ENCODE data around the gene POTEB3. TPM values are rescaled to one million over a fixed set of nuclear protein-coding genes. Genes with fewer than 3 reads are reported as not detected.
"Not testable (repeated sequence)": the region's sequence is repeated elsewhere in the genome, so short reads cannot be mapped to it uniquely, and the experiment has no call there.

The POTEB3 gene
- polyA plus RNA-seq (ENCODE audit: insufficient read length in 10 of 10) = not detected
- long read RNA-seq, donor 1 = 0 reads
- long read RNA-seq, donor 2 = 0 reads
- long read RNA-seq, donor 3 = 0 reads
- long read RNA-seq, donor 4 = 0 reads
- long read RNA-seq, donor 5 = 0 reads
- long read RNA-seq, donor 6 = 0 reads
- long read RNA-seq, donor 7 = 0 reads
- long read RNA-seq, donor 8 = 0 reads
- long read RNA-seq, donor 9 = 0 reads

DNA sequence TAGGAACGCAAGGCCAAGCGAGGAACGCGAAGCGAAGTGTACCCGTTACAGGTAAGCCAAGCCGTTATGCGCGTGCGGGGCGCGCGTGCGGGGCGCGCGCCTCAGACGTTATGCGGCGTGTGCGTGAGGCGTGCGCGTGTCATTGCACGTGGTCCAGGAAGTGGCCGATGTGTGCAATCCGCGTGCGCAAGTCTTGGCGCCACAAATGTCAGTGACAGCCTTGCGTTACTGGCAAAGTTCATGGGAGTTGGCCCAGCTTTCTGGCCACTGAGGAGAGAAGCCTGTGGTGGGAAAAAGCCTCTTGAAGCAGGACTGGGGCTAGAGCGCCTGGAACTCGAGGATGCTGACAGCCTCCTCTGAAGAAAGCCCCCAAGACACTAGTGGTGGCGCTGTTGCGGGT lies at the start of gene POTEB3:
TSS of gene POTEB3 (minus strand) at position 101 of the 400 bp plus-strand sequence. CDS start 488 bp downstream, outside the sequence.
- not testable (repeated sequence) for DNase-seq

DNA sequence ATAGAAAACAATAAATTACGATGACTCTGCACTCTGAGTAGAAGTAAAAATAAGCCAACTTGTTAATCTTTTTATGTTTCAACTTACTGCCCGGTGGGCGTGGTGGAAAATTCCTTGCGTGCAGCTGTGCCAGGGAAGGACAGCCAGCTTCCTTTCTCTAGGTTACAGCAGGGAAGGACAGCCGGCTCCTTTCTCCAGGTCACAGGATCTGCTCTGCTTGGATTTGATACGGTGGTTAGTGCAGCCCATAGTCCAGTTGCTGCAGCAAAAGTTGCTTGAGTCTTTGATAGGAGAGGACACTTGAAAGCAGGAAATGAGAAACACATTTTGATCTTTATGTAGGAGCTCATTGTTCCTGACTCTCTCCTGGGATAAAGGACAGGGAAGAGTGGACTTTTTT lies 13.4 kb upstream of the POTEB3 start:
- DNase-seq = not testable (repeated sequence)

DNA sequence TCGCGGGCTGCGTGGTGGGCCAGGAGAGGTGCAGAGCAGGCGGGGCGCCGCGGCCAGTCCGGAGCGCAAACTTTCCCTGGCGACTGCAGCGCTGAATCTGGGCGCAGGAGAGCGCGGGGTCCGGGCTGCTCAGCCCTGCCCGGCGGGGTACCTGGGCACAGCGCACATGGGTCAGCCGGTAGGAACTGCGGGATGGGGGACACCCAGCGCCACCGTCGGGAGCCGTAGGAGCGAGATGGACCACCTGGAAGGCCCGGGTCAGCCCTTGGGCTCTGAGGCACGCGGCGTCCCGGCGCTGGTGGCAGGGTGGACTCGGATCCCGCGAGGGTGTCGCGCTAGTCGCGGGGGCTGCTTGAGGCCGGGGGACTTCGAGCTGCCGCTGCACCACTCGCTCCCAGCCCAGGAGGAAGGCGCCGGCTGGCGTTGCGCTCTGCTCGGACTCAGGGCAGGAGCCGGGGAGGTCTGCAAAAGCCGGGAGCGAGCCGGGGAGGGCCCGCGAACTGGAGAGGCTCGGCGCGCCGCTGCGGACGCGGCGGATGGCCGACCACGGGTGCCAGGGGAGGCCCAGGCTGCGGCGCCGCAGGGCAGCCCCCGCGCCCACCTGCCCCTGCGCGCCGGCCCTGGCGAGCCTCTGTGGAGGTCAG lies 11.7 kb upstream of the POTEB3 start:
- not testable (repeated sequence) for DNase-seq

DNA sequence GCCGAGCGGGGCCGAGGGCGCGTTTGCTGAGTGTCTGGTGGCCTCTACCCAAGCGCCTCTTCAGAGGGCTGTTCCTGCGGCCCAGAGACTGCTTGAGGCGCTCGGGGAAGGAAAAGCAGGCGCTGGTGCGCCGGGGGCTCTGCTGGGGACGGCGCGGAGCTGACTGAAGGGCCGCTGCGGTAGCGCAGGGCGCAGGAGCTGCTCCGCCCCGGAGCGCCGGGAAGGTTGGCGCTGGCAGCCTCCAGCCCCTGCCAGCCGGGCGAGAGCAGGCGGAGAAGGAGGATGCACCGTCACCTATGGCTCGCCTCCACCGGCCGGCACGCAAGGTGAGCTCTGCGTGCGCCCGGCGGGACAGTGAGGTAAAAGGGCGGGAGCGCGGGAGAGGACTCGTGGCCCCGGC lies 11.2 kb upstream of the POTEB3 start:
- not testable (repeated sequence) for DNase-seq

DNA sequence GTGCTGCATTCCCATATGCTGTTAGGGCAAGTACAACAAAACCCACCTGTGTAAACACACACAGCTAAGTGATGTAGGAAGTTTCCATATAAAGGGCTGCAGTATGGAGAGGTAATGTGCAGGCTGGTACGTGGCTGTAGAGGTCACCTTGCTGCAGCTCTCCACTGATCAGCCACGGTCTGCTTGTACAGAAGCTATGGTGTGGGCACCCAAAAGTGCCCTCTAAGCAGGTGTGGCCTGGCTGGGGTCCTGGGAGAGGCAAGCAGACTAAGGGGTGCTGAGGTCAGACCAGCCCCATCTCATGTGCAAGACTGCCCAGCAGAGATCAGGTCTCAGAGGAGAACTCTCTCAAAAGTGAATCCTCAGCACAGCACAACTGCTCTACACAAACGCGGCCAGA lies 32.9 kb downstream of the POTEB3 start:
- not testable (repeated sequence) for DNase-seq

DNA sequence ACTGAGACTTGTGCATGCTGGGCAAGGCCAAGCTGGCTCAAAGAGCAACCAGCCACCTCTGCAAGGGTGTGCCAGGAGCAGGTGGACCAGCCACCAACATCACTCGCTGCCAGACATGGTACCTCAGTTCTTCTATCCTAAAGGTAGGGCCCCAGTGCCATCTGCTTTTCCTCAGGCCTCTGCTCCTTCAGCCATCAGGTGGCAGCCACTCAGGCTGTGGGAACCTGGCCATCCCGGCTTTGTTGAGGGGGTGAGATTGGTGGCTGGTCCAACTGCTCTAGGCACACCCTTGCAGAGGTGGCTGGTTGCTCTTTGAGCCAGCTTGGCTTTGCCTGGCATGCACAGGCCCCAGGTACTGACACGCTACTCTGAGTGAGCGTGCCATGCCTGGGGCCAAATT lies 38.8 kb downstream of the POTEB3 start:
- not testable (repeated sequence) for DNase-seq

DNA sequence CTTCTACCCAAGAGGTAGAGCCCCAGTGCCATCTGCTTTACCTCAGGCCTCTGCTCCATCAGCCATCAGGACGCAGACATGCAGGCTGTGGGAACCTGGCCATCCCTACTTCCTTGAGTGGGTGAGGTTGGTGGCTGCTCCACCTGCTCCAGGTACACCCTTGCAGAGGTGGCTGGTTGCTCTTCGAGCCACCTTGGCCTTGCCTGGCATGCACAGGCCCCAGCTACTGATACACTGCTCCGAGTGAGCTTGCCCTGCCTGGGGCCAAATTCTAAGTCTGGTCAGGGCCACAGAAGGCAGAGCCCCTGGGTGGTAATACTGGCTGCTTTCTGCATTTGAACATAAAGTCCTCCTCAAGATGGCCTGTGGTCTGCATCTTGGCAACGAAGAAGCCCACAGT lies 41.2 kb downstream of the POTEB3 start:
- not testable (repeated sequence) for DNase-seq

DNA sequence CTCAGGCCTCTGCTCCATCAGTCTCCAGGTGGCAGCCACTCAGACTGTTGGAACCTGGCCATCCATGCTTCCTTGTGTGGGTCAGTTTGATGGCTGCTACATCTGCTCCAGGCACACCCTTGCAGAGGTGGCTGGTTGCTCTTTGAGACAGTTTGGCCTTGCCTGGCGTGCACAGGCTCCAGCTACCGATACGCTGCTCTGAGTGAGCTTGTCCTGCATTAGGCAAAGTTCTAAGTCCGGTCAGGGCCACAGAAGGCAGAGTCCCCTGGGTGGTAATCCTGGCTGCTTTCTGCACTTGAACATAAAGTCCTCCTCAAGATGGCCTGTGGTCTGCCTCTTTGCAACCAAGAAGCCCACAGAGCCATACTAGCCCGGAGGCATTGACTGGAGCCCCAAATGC lies 41.8 kb downstream of the POTEB3 start:
- not testable (repeated sequence) for DNase-seq

DNA sequence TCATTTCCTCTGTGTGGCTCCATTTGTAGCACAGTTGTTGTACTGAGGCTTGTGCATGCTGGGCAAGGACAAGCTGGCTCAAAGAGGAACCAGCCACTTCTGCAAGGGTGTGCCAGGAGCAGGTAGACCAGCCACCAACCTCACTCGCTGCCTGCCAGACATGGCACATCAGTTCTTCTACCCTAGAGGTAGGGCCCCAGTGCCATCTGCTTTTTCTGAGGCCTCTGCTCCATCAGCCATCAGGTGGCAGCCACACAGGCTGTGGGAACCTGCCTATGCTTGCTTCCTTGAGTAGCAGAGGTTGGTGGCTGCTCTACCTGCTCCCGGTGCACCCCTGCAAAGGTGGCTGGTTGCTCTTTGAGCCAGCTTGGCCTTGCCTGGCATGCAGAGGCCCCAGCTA lies 42.6 kb downstream of the POTEB3 start:
- not testable (repeated sequence) for DNase-seq

DNA sequence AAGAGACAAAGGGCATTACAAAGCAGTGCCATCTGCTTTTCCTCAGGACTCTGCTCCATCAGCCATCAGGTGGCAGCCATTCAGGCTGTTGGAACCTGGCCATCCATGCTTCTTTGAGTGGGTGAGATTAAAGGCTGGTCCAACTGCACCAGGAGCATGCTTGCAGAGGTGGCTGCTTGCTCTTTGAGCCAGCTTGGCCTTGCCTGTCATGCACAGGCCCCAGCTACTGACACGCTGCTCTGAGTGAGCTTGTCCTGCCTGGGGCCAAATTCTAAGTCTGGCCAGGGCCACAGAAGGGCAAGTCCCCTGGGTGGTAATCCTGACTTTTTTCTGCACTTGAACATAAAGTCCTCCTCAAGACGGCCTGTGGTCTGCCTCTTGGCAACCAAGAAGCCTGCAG lies 43.1 kb downstream of the POTEB3 start:
- DNase-seq = not testable (repeated sequence)

DNA sequence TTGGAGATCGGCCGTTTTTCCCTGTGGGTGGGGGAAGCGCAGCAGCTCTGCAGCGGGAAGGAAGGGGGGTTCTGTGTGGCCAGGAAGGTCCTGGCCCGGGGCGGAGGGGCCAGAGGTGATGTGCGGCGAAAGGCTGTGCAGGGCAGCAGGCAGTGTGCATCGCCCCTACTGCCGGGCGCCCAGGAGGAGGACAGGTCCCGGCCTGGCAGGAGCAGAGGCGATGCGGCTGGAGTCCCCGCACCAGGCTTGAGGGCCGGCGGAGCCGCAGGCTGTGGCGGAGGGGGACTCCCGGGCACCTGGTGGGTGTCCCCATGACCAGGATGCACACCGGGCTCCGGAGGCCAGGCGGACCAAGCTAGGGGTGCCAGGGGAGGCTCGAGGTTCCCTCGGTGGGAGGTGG lies 54.3 kb downstream of the POTEB3 start:
- DNase-seq = not testable (repeated sequence)

DNA sequence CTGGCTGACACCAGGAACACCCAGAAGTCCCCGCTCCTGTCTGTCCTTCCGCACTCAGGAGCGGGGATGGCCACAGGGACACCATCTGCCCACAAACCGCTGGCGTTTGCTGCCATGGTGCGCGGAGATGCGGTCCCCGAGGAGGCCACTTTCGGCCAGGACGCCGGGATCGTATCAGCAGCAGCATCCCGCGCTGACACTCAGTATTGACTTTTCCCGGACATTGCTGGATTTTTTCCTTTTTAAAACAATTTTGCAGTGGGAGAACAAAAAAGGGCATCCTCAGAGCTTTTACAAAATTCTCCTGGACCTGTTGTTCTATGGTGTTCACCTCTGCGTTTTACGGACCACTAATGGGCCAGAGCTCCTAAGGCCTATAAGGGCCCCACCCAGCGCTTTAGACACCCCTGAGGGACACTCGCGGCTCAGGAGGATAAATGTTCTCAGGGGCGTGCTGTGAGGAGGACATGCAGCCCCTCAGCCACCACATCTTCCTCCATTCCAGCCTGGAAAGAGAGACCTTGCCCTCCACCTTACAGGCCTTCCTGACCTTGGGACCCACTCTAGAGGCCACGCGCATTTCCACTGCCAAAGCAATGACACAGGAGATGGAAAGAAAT lies 56.3 kb downstream of the POTEB3 start:
- not testable (repeated sequence) for DNase-seq

DNA sequence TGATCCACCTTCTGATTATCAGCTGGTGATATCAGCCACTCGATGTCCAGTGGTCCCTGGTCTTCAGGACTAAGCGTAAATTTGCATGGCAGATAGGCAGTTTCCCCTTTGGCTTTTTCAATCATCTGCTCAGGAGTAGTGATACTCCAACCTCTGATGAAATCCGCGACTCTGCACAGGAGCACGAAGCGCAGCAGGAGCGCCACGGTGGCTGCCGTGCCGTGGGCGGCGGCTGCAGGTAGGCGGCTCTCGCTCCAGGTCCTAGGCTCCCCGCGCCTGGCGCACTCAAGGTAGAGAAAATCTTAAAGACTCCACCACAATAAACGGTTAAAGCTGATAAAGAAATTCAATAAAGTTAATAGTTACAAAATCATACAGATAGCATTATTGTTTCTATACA lies 66.6 kb downstream of the POTEB3 start:
- DNase-seq = not testable (repeated sequence)

DNA sequence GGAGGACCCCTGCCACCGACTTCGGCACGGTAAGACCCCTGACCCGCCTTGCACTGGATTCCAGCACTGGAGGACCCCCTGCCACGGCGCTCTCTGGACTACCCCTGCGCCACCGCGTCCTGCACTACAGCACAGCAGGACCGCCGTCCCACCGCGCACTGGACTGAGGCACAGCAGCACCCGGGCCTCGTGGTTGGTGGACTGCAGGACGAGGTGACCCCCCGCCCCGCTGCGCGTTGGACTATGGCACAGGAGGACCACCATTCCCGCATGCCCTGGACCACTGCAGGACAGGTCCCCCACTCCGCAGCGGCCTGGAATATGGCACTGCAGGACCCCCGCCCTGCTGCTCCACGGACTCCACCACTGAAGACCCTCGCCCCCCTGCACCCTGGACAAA lies 71.1 kb downstream of the POTEB3 start:
- not testable (repeated sequence) for DNase-seq

DNA sequence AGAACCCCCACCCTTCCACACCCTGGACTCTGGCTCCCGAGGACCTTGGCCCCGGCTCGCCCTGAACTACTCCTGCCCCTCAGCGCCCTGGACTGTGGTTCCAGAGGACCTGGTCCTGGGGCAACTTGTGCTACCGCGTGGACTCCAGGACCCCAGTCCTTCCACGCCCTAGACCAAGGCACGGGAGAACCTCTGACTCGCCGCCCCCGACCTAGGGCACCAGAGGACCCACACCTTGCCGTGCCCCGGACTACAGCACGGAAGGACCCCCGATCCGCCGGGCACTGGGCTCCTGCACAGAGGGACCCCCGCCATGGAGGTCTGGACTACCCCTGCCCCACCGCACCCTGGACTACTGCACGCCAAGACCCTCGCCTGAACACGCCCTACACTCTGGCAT lies 71.7 kb downstream of the POTEB3 start:
- not testable (repeated sequence) for DNase-seq
